DND-41 (cell line): ENCODE results near the gene SRCAP.

Experiments used
- ATAC-seq: fragments of 200-7000 bp; cut with Tn5 transposase; 3 replicates; pipeline ENCODE4 v1.9.1; 2021; ENCODE audit warnings: low read depth; ENCODE audit not compliant: insufficient read depth
- DNase-seq: peaks from one replicate; pipeline ENCODE4 v3.0.0-alpha.2; 2020
- H2AFZ ChIP-seq: 2 replicates; pipeline ENCODE4 v1.6.0; 2012; ENCODE audit warnings: low read depth, low read length
- H3K27ac ChIP-seq: 2 replicates; pipeline ENCODE4 v1.5.1; 2012; ENCODE audit warnings: low read length, inconsistent platforms
- H3K27me3 ChIP-seq: fragments of 200-600 bp; sonication (generic); 2 replicates; pipeline ENCODE4 v1.6.0; 2012; ENCODE audit warnings: low read length, mild to moderate bottlenecking, inconsistent platforms; ENCODE audit not compliant: insufficient read depth, poor library complexity
- H3K36me3 ChIP-seq: 2 replicates; pipeline ENCODE4 v1.5.1; 2012; ENCODE audit warnings: low read length, inconsistent platforms; ENCODE audit not compliant: insufficient read depth
- H3K4me1 ChIP-seq: 2 replicates; pipeline ENCODE4 v1.5.1; 2012; ENCODE audit warnings: mild to moderate bottlenecking, low read length; ENCODE audit not compliant: insufficient read depth
- H3K4me2 ChIP-seq: 2 replicates; pipeline ENCODE4 v1.6.0; 2012; ENCODE audit warnings: mild to moderate bottlenecking, moderate library complexity, low read length, inconsistent platforms; ENCODE audit not compliant: insufficient read depth
- H3K4me3 ChIP-seq, 2 experiments: fragments of 200-600 bp in 1 of 2; shearing (Covaris generic) in 1 of 2; 2 replicates each; pipeline ENCODE4 v1.5.1; 2012 to 2016; ENCODE audit warnings: inconsistent platforms in 2 of 2, low read length in 2 of 2, mild to moderate bottlenecking in 2 of 2, low read depth in 1 of 2, moderate library complexity in 1 of 2
- H3K79me2 ChIP-seq: 2 replicates; pipeline ENCODE4 v1.6.0; 2012; ENCODE audit warnings: low read length, inconsistent platforms; ENCODE audit not compliant: insufficient read depth
- H3K9ac ChIP-seq: 2 replicates; pipeline ENCODE4 v1.6.0; 2012; ENCODE audit warnings: low read depth, mild to moderate bottlenecking, inconsistent platforms, low read length, moderate library complexity
- H3K9me3 ChIP-seq: 2 replicates; pipeline ENCODE4 v1.5.1; 2012; ENCODE audit warnings: low read length, moderate library complexity, mild to moderate bottlenecking, inconsistent platforms; ENCODE audit not compliant: insufficient read depth, severe bottlenecking
- H4K20me1 ChIP-seq: 2 replicates; pipeline ENCODE4 v1.6.0; 2012; ENCODE audit warnings: low read length; ENCODE audit not compliant: insufficient read depth
- EZH2 ChIP-seq: IDR thresholded peaks from 3 replicates; pipeline ENCODE4 v1.6.1; 2012; ENCODE audit warnings: borderline replicate concordance, low read depth, mild to moderate bottlenecking, moderate library complexity, low read length, inconsistent platforms; ENCODE audit not compliant: severe bottlenecking
- TF ChIP-seq, protein P1 (sequence below): IDR thresholded peaks from 2 replicates; pipeline ENCODE4 v1.5.1; 2012; ENCODE audit warnings: borderline replicate concordance, low read length, moderate library complexity, mild to moderate bottlenecking; ENCODE audit not compliant: poor library complexity, severe bottlenecking; ENCODE audit errors: extremely low read depth

Gene SRCAP

DNA sequence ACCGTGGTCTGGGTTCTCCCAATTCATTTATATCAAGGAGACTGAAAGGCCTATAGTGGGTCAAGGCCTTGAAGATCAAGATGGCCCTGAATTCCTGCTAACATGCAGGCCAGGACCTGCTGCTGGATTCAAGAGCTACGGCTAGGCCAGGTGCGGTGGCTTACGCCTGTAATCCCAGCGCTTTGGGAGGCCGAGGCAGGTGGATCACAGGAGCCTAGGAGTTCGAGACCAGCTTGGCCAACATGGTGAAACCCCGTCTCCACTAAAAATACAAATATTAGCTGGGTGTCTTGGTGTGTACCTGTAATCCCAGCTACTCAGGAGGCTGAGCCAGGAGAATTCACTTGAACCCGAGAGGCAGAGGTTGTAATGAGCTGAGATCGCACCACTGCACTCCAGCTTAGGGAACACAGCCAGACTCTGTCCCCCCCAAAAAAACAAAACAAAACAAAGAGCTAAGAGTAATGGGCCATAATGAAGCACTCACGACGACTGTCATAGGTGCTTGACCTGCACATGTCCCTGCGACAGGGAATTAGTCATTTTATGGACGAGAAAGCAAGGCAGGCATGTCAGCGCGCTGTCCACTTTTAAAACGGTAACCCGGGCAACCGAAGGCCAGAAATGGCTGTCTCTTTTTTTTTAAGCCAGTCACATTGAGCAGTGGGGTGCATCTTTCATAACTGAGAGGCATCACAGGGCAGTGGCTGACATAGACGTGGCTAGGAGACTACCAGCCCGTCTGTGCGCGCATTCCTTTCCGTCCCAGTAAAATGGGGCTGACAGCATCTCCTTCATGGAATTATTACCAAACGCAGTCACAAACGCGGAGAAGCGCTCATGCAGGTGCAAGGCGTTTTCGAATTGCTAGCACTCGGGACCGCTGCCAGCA is 41.8 kb upstream of the SRCAP start:
- ATAC-seq (peak; percentile 0; the same call in 1 of the 3 replicates), DNase-seq (no peak)
- H3K79me2 ChIP-seq, result peaks cover 40% of the 10 kb centered on the region
- H2AFZ ChIP-seq, result peak overlapping the region; percentile 63
- peaks cover 70% of the 10 kb centered on the region for H3K36me3 ChIP-seq
- peak overlapping the region; percentile 0 to 56; a peak in 3 of 4 replicates for H3K4me3 ChIP-seq
- peak overlapping the region; percentile 57 for H3K9ac ChIP-seq
- H3K4me2 ChIP-seq, result peak overlapping the region; percentile 75
- TF ChIP-seq EZH2, result no peak
- TF ChIP-seq, protein P1, sequence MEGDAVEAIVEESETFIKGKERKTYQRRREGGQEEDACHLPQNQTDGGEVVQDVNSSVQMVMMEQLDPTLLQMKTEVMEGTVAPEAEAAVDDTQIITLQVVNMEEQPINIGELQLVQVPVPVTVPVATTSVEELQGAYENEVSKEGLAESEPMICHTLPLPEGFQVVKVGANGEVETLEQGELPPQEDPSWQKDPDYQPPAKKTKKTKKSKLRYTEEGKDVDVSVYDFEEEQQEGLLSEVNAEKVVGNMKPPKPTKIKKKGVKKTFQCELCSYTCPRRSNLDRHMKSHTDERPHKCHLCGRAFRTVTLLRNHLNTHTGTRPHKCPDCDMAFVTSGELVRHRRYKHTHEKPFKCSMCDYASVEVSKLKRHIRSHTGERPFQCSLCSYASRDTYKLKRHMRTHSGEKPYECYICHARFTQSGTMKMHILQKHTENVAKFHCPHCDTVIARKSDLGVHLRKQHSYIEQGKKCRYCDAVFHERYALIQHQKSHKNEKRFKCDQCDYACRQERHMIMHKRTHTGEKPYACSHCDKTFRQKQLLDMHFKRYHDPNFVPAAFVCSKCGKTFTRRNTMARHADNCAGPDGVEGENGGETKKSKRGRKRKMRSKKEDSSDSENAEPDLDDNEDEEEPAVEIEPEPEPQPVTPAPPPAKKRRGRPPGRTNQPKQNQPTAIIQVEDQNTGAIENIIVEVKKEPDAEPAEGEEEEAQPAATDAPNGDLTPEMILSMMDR, result no peak
- H3K27me3 ChIP-seq, result no peaks in the 10 kb centered on the region
- peaks cover 54% of the 10 kb centered on the region for H3K4me1 ChIP-seq
- peaks cover 20% of the 10 kb centered on the region for H4K20me1 ChIP-seq
- H3K9me3 ChIP-seq, result no peaks in the 10 kb centered on the region
- H3K27ac ChIP-seq, result peak overlapping the region; percentile 68

DNA sequence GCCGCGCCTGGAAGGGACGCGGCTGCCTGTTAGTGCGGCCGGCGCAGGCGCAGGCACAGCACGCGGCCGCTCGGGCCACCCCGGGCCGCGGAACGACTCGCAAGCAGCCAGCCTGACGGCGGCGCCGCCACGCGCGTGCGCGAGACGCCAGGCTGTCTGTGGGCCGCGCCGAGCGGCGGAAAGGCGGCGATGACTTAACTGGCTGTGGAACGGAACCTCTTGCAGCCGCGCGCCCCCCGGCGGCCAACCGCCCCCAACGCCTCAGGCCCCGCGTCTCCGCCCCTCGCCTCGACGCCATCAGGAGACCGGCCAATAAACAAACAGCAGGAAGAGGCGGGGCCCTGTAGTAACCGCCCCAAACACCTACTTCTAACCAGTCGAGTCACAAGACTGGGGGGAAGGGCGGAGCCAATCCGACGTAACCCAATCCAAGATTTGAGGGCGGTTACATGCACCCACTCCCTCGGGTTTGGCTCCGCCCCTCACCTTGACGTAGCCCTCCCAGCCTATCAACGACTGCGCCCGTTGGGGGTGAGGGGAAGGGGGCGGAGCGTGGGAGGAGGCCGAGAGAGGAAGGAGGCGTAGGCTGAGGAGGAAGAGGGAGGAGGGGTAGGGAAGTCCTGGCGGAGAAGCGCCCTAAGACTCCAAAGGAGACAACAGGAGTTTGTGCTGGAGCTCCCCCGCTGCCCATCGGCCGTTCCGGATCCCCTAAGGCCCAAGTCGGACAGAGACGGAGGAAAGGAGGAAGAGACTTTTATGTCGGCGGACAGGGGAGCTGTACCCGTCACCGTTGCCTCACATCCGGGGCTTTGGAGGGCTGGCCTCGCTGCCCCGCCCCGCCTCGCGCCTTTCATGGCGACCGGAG is 40.9 kb upstream of the SRCAP start, which contains the start of gene FBRS:
TSS of gene FBRS (plus strand) at position 566 of the 865 bp plus-strand sequence. CDS start 1,088 bp downstream, outside the sequence.
- peaks cover 42% of the 10 kb centered on the region for H3K79me2 ChIP-seq
- H4K20me1 ChIP-seq, result peaks cover 27% of the 10 kb centered on the region
- peak; percentile 100 for DNase-seq
- peaks cover 56% of the 10 kb centered on the region for H3K4me1 ChIP-seq
- no peaks in the 10 kb centered on the region for H3K9me3 ChIP-seq
- H3K4me3 ChIP-seq, result peak within 1 kb of the TSS; percentile 78 to 82
- H3K36me3 ChIP-seq, result peaks cover 70% of the 10 kb centered on the region
- peak within 1 kb of the TSS; percentile 99 for H3K27ac ChIP-seq
- peak within 1 kb of the TSS; percentile 91 for H2AFZ ChIP-seq
- peak within 1 kb of the TSS; percentile 80 for H3K9ac ChIP-seq
- TF ChIP-seq, protein P1, result peak; percentile 96
- no peak for TF ChIP-seq EZH2
- H3K4me2 ChIP-seq, result peak within 1 kb of the TSS; percentile 87
- H3K27me3 ChIP-seq, result no peaks in the 10 kb centered on the region
- peak; percentile 76 for ATAC-seq

DNA sequence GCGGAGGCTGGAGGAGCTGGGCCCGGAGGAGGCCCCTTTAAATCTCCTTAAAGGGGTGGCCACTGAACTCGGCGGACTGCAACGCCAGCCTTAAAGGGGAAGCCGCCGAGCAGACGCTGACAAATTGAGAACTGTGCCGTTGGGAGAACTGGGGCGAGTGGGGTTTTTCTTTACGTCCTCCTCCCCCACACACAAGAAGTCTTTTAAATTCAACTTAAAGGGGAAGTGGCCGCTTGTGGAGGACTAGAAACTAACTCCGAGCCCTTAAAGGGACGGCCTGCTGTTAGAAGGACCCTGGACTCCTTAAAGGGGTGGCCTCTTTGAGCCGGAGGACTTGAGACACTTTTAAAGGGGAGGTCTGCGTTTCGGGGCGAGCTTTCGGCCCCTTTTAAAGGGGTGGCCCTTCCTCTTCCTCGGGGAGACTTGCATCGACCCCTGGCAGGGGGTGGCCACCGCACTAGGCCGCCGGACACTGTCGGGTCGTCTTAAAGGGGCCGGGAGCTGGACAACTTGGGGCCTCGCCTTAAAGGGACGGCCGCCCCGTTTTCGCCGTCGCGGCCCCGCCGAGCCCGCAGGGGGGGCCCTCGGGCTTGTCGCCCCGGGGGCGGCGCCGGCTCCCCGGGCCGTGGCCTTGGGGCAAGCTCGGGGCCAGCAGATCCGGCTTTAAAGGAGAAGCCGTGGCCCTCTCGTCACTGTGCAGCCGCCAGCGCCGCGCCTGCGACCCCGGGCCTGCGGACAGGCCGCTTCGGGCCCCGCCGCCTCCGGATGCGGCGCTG is 40.1 kb upstream of the SRCAP start:
- peaks cover 50% of the 10 kb centered on the region for H3K79me2 ChIP-seq
- peaks cover 35% of the 10 kb centered on the region for H4K20me1 ChIP-seq
- H3K4me3 ChIP-seq, result peak overlapping the region; percentile 78 to 82
- H3K4me1 ChIP-seq, result peaks cover 63% of the 10 kb centered on the region
- H3K27ac ChIP-seq, result peak overlapping the region; percentile 99
- peaks cover 71% of the 10 kb centered on the region for H3K36me3 ChIP-seq
- ATAC-seq (no peak; the same call in 1 of the 3 replicates), DNase-seq (peak; percentile 97)
- H3K9ac ChIP-seq, result peak overlapping the region; percentile 80
- TF ChIP-seq EZH2, result no peak
- TF ChIP-seq, protein P1, result peak; percentile 35
- peak overlapping the region; percentile 74 for H2AFZ ChIP-seq
- H3K9me3 ChIP-seq, result no peaks in the 10 kb centered on the region
- H3K4me2 ChIP-seq, result peak overlapping the region; percentile 87
- H3K27me3 ChIP-seq, result no peaks in the 10 kb centered on the region
